ENCODE measurements around the gene AFF3. TPM values are rescaled to one million over a fixed set of nuclear protein-coding genes. Genes with fewer than 3 reads are reported as not detected.

AFF3 gene
- total and polyA plus RNA-seq, 12 donors, result 0.39 to 16.9 (median 7.0) TPM

GRCh38 chr2:99822474-99823207 lies 319.7 kb downstream of the AFF3 start:
- no peak for TF ChIP-seq CTCF (IDR thresholded peaks at IDR 0.05)
- intact Hi-C loops (cut with DNase I), result loop anchor here in 3 of 10 donors (5.0 to 10.0 kb wide), 2 partner anchors 420 to 422 kb away; no protein-coding TSS in a partner anchor
- no peak overlapping the region for H3K27ac ChIP-seq
- ATAC-seq (no peak), DNase-seq (no peak)
- no peak overlapping the region for H3K4me3 ChIP-seq
- WGBS, 2 donors, result 66 to 67% methylated on average over 9 of the region's 9 CpGs
- no peaks in the 10 kb centered on the region for H3K9me3 ChIP-seq
- H3K27me3 ChIP-seq, result no peaks in the 10 kb centered on the region
- no peaks in the 10 kb centered on the region for H3K36me3 ChIP-seq
- H3K4me1 ChIP-seq, result peaks cover 0 to 8% (median 0%) of the 10 kb centered on the region in 9 donors

GRCh38 chr2:99821984-99822383 lies 320.4 kb downstream of the AFF3 start:
- Histone ChIP-seq H3K9me3 (no peaks in the 10 kb centered on the region), H3K36me3 (no peaks in the 10 kb centered on the region), H3K27ac (no peak overlapping the region), H3K4me3 (no peak overlapping the region), H3K4me1 (peaks cover 0 to 5% (median 0%) of the 10 kb centered on the region in 9 donors), H3K27me3 (no peaks in the 10 kb centered on the region)
- intact Hi-C loops (cut with DNase I), result loop anchor here in 4 of 10 donors (2.0 to 10.0 kb wide), 3 partner anchors 263 to 423 kb away; no protein-coding TSS in a partner anchor
- 94 to 95% methylated on average over 6 of the region's 6 CpGs for WGBS, 2 donors
- DNase-seq, result no peak
- TF ChIP-seq CTCF (IDR thresholded peaks at IDR 0.05), result no peak
- ATAC-seq, result no peak

GRCh38 chr2:99821572-99821971 lies 320.8 kb downstream of the AFF3 start:
- no peaks in the 10 kb centered on the region for H3K36me3 ChIP-seq
- 87 to 91% methylated on average over 7 of the region's 7 CpGs for WGBS, 2 donors
- H3K27ac ChIP-seq, result no peak overlapping the region
- peaks cover 0 to 5% (median 0%) of the 10 kb centered on the region in 9 donors for H3K4me1 ChIP-seq
- DNase-seq (no peak), ATAC-seq (no peak)
- no peaks in the 10 kb centered on the region for H3K9me3 ChIP-seq
- intact Hi-C loops (cut with DNase I), result loop anchor here in 4 of 10 donors (2.0 to 10.0 kb wide), 3 partner anchors 263 to 423 kb away; no protein-coding TSS in a partner anchor
- H3K4me3 ChIP-seq, result no peak overlapping the region
- H3K27me3 ChIP-seq, result no peaks in the 10 kb centered on the region
- TF ChIP-seq CTCF (IDR thresholded peaks at IDR 0.05), result no peak

GRCh38 chr2:99821039-99821438 lies 321.4 kb downstream of the AFF3 start:
- 92 to 96% methylated on average over 3 of the region's 3 CpGs for WGBS, 2 donors
- Histone ChIP-seq H3K4me1 (peaks cover 0 to 5% (median 0%) of the 10 kb centered on the region in 9 donors), H3K4me3 (no peak overlapping the region), H3K27me3 (no peaks in the 10 kb centered on the region), H3K27ac (no peak overlapping the region), H3K36me3 (no peaks in the 10 kb centered on the region), H3K9me3 (no peaks in the 10 kb centered on the region)
- peak in 6 of 9 donors; percentile 20 to 42 (median 30) for TF ChIP-seq CTCF (IDR thresholded peaks at IDR 0.05)
- DNase-seq (no peak), ATAC-seq (no peak)
- intact Hi-C loops (cut with DNase I), result loop anchor here in 4 of 10 donors (2.0 to 10.0 kb wide), 3 partner anchors 262 to 424 kb away; no protein-coding TSS in a partner anchor
